KMS-11 (cell line): ENCODE measurements around the gene ARID1B.

ENCODE experiments used
- H2AFZ ChIP-seq: fragments of 200-600 bp; sonication (generic); 2 replicates; pipeline ENCODE4 v1.6.1; 2016; ENCODE audit warnings: antibody characterized with exemption, mixed run types, low read depth
- H3K27ac ChIP-seq: fragments of 200-600 bp; sonication (generic); 2 replicates; pipeline ENCODE4 v1.6.1; 2016; ENCODE audit warnings: mild to moderate bottlenecking, mixed run types
- H3K27me3 ChIP-seq: fragments of 200-600 bp; sonication (generic); 2 replicates; pipeline ENCODE4 v1.6.1; 2017; ENCODE audit warnings: mild to moderate bottlenecking, low read depth, mixed run types, moderate library complexity; ENCODE audit not compliant: insufficient read depth
- H3K36me3 ChIP-seq: fragments of 200-600 bp; sonication (generic); 2 replicates; pipeline ENCODE4 v1.6.1; 2017; ENCODE audit warnings: mild to moderate bottlenecking, mixed run types; ENCODE audit not compliant: insufficient read depth
- H3K4me1 ChIP-seq: fragments of 200-600 bp; sonication (generic); 2 replicates; pipeline ENCODE4 v1.6.1; 2016; ENCODE audit warnings: mild to moderate bottlenecking, low read depth, mixed run types; ENCODE audit not compliant: poor library complexity, severe bottlenecking
- H3K4me2 ChIP-seq: fragments of 200-600 bp; sonication (generic); 2 replicates; pipeline ENCODE4 v1.7.0; 2016; ENCODE audit warnings: mild to moderate bottlenecking, mixed run types
- H3K4me3 ChIP-seq: fragments of 200-600 bp; sonication (generic); IDR thresholded peaks from 2 replicates; pipeline ENCODE4 v1.6.1; 2017; ENCODE audit warnings: low read depth, low read length, mixed read lengths; ENCODE audit not compliant: insufficient read depth
- H3K79me2 ChIP-seq: fragments of 200-600 bp; sonication (generic); 2 replicates; pipeline ENCODE4 v1.6.1; 2016; ENCODE audit warnings: low read depth, mixed run types; ENCODE audit not compliant: insufficient read depth
- H3K9ac ChIP-seq: fragments of 200-600 bp; sonication (generic); 2 replicates; pipeline ENCODE4 v1.6.1; 2016; ENCODE audit warnings: mild to moderate bottlenecking, mixed run types
- H4K20me1 ChIP-seq: fragments of 200-600 bp; sonication (generic); 2 replicates; pipeline ENCODE4 v1.6.1; 2016; ENCODE audit warnings: mild to moderate bottlenecking, mixed run types; ENCODE audit not compliant: insufficient read depth
- TF ChIP-seq, protein P1 (sequence below): fragments of 200-600 bp; sonication (generic); conservative IDR thresholded peaks from 2 replicates; pipeline ENCODE4 v1.6.1; 2017; ENCODE audit warnings: low read depth, mild to moderate bottlenecking, antibody characterized with exemption, low read length, moderate library complexity, mixed read lengths

ARID1B gene

DNA sequence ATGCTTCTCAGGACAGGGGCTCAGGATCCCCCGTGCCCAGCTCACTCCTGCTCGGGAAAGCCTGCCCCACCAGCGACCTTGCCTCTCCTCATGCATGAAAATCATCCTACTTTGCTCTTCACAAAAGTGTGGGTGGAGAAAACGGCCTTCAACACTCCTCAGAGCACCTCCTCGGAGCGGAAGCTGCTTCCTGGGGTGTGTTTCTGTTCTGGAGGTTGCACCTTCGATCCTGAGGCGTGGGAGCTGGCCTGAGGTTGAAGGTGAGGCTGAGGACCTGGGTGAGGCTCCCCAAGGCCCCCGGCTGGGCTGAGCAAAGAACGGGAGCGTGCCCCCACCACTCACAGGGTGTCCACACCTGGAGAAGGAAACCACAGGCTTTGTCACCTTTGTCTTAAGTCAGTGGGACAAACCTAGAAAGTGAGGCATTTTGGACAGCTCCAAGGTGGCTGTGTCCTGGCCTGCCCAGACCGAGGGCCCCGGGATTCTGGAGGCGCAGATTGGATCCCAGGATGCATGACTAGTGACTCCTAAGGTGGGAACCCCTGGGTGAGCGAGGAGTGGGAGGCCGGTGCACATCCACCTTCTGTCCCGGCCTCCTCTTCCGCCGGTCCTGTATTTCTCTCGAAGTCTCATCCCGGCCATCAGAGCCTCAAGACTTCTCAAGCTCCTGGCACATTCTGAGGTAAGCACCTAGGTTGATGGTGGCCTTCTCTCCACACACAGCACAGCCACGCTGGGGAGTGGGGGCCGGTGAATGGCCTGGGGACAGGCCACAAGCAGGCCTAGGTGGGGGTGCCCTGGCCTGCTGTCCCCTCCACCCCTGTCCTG is 441.4 kb downstream of the ARID1B start:
- H3K9ac ChIP-seq: no peak overlapping the region
- H2AFZ ChIP-seq: no peak overlapping the region
- TF ChIP-seq, protein P1, sequence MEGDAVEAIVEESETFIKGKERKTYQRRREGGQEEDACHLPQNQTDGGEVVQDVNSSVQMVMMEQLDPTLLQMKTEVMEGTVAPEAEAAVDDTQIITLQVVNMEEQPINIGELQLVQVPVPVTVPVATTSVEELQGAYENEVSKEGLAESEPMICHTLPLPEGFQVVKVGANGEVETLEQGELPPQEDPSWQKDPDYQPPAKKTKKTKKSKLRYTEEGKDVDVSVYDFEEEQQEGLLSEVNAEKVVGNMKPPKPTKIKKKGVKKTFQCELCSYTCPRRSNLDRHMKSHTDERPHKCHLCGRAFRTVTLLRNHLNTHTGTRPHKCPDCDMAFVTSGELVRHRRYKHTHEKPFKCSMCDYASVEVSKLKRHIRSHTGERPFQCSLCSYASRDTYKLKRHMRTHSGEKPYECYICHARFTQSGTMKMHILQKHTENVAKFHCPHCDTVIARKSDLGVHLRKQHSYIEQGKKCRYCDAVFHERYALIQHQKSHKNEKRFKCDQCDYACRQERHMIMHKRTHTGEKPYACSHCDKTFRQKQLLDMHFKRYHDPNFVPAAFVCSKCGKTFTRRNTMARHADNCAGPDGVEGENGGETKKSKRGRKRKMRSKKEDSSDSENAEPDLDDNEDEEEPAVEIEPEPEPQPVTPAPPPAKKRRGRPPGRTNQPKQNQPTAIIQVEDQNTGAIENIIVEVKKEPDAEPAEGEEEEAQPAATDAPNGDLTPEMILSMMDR: no peak
- no peaks in the 10 kb centered on the region for H4K20me1 ChIP-seq
- H3K4me3 ChIP-seq: no peak overlapping the region
- no peaks in the 10 kb centered on the region for H3K27me3 ChIP-seq
- H3K36me3 ChIP-seq: no peaks in the 10 kb centered on the region
- H3K27ac ChIP-seq: no peak overlapping the region
- H3K79me2 ChIP-seq: no peaks in the 10 kb centered on the region
- H3K4me2 ChIP-seq: no peak overlapping the region
- H3K4me1 ChIP-seq: peaks cover 7% of the 10 kb centered on the region

DNA sequence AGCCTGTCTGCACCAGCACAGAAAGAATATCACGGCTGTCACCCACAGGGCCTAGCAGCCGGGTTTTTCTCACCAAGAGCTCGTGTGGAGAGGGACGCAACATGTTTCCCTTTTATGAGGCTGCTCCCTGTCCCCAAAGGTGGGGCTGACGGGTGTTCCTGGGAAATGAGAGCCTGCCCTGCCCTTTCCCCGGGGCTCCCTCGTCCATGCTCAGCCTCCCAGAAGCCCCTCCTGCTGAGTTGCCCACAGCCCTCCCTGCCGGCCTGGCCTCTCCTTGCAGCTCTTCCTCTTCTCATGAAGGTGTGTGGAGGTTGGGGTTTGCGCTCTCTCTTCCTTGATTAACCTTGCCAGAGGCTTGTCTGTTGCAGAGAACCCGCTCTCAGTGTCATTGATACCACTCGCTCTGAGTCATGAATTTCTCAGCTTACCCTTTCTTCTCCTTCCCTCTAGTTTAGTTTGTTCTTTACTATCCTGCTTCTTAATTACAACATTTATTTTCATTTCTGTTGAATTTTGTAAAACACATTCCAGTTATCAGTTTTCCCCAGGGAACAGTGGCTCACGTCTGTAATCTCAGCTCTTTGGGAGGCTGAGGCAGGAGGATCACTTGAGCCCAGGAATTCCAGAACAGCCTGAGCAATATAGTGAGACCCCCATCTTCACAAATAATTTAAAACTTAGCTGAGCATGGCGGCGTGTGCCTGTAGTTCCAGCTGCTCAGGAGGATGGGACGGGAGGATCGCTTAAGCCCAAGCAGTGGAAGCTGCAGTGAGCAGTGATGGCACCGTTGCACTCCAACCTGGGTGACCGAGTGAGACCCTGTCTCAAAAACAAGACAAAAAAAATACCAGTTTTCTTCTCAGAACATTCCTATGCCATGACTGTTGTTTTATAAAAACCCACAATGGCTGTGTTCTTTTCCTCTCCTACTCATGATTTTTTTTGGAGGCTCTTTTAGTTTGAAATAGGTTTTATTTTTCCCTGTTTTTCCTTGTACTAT is 442.3 kb downstream of the ARID1B start:
- Histone ChIP-seq H3K4me2 (no peak overlapping the region), H3K4me1 (peaks cover 7% of the 10 kb centered on the region), H3K27me3 (no peaks in the 10 kb centered on the region), H3K36me3 (no peaks in the 10 kb centered on the region), H3K27ac (no peak overlapping the region), H3K79me2 (no peaks in the 10 kb centered on the region), H2AFZ (no peak overlapping the region), H3K9ac (no peak overlapping the region), H4K20me1 (no peaks in the 10 kb centered on the region), H3K4me3 (no peak overlapping the region)
- TF ChIP-seq, protein P1: no peak

DNA sequence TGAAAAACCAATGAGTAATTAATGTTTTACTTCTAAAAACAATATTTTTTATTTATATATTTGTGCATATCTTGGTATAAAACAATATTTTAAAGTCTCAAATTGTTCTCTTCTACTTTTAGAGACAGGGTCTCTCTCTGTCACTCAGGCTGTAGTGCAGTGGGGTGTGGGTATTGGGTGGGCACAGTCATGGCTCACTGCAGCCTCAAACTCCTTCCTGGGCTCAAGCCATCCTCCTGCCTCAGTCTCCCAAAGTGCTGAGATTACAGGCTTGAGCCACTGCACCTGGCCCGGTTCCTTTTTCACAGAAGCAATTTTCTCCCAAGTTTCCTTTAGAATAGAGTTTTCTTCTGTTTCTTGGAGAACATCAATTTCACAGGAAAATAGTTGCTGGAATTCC is 443.3 kb downstream of the ARID1B start:
- no peaks in the 10 kb centered on the region for H3K27me3 ChIP-seq

More for the DNA sequence above, 443.3 kb downstream of the ARID1B start:
- H3K4me2 ChIP-seq: peak overlapping the region; percentile 100
- no peak overlapping the region for H3K4me3 ChIP-seq
- no peaks in the 10 kb centered on the region for H3K36me3 ChIP-seq
- peaks cover 7% of the 10 kb centered on the region for H3K4me1 ChIP-seq
- H3K79me2 ChIP-seq: no peaks in the 10 kb centered on the region
- peak overlapping the region; percentile 54; the same call in 1 of the 2 replicates for H3K9ac ChIP-seq
- TF ChIP-seq, protein P1: no peak
- H4K20me1 ChIP-seq: no peaks in the 10 kb centered on the region
- H2AFZ ChIP-seq: peak overlapping the region; percentile 94
- H3K27ac ChIP-seq: no peak overlapping the region
